Skeletal muscle tissue (tissue), 4 donors: ENCODE results near the gene INTS12. TPM values are rescaled to one million over a fixed set of nuclear protein-coding genes. Genes with fewer than 3 reads are reported as not detected.
"Not testable (repeated sequence)": the region's sequence is repeated elsewhere in the genome, so short reads cannot be mapped to it uniquely, and the experiment has no call there.

Experiments used
- H3K27ac ChIP-seq: one replicate; pipeline ENCODE4 v1.7.0; 2013; ENCODE audit warnings: mild to moderate bottlenecking, low read depth, low read length, inconsistent platforms
- H3K27me3 ChIP-seq, 3 donors: one replicate each; pipeline ENCODE4 v1.7.0; 2013; ENCODE audit warnings: low read length in 3 of 3; ENCODE audit not compliant: control insufficient read depth in 3 of 3, insufficient read depth in 3 of 3
- H3K36me3 ChIP-seq, 3 donors: one replicate each; pipeline ENCODE4 v1.7.0; 2013; ENCODE audit warnings: low read length in 3 of 3; ENCODE audit not compliant: control insufficient read depth in 3 of 3, insufficient read depth in 3 of 3
- H3K4me1 ChIP-seq, 3 donors: one replicate each; pipeline ENCODE4 v1.7.0; 2013; ENCODE audit warnings: low read length in 3 of 3, mild to moderate bottlenecking in 3 of 3; ENCODE audit not compliant: control insufficient read depth in 3 of 3, insufficient read depth in 3 of 3
- H3K4me3 ChIP-seq, 3 donors: one replicate each; pipeline ENCODE4 v1.7.0; 2013; ENCODE audit warnings: low read length in 3 of 3
- H3K9ac ChIP-seq, 3 donors: one replicate each; pipeline ENCODE4 v1.7.0; 2013; ENCODE audit warnings: low read length in 3 of 3, mild to moderate bottlenecking in 3 of 3, moderate library complexity in 2 of 3, low read depth in 1 of 3
- H3K9me3 ChIP-seq, 3 donors: one replicate each; pipeline ENCODE4 v1.7.0; 2013; ENCODE audit warnings: low read length in 3 of 3; ENCODE audit not compliant: control insufficient read depth in 3 of 3
- total RNA-seq: library from RNA; depleted of rRNA; stranded (reverse); fragments of >200 nt; gene quantifications from one replicate; pipeline ENCODE4 v1.2.3, GENCODE V29; 2014
- donor health status: Osteomylitis.

INTS12 gene
- total RNA-seq, 1 donor from 2014 or later: 19.3 TPM

DNA sequence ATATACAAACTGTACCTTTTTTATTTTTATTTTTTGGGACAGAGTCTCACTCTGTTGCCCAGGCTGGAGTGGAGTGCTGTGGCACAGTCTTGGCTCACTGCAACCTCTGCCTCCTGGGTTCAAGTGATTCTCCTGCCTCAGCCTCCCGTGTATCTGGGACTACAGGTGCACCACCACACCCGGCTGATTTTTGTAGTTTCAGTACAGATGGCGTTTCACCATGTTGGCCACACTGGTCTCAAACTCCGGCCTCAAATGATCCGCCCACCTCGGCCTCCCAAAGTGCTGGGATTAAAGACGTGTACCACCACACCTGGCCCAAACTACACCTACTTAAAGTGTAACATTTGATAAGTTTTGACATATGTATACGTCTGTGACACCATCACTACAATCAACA, 12.7 kb downstream of the INTS12 start:
- H3K27ac ChIP-seq, H3K4me3 ChIP-seq, H3K27me3 ChIP-seq, H3K9ac ChIP-seq, H3K4me1 ChIP-seq, H3K9me3 ChIP-seq: not testable (repeated sequence)
- H3K36me3 ChIP-seq: peaks cover 0 to 54% (median 34%) of the 10 kb centered on the region in 3 donors

DNA sequence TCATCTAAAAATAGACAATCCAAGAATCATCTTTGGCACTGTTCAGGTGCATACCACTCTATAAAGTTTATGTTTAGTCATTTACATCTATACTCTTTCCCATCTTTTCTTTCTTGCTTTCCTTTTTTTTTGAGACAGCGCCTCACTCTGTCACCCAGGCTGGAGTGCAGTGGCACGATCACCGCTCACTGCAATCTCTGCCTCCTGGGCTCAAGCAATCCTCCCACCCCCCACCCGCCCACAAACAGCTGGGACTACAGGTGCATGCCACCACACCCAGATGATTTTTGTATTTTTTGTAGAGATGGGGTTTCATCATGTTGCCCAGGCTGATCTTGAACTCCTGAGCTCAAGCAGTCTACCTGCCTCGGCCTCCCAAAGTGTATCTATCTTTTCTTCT, 13.7 kb downstream of the INTS12 start:
- not testable (repeated sequence) for H3K4me3 ChIP-seq, H3K9me3 ChIP-seq, H3K27ac ChIP-seq, H3K27me3 ChIP-seq, H3K9ac ChIP-seq, H3K4me1 ChIP-seq
- H3K36me3 ChIP-seq: peaks cover 0 to 54% (median 34%) of the 10 kb centered on the region in 3 donors

DNA sequence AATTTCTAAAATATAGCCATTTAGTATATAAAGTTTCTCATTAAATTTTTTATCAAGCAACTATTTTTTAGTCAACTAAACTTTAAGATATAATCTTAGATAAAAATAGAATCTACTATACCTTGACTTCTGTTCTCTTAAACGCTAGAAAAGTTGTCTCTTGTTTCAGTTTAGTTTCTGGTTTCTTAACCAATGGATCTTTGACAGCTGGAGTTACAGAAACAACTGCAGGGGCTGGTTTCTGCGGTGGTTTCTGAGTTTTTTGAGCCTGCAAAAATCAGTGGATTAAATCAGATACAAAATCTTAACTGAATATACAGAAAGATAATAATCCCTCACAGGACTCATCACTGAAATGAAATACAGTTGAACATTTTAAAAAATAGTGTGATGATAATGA, 21.9 kb downstream of the INTS12 start:
- Histone ChIP-seq H3K36me3 (peaks cover 13 to 34% (median 29%) of the 10 kb centered on the region in 3 donors), H3K27me3 (no peaks in the 10 kb centered on the region)

DNA sequence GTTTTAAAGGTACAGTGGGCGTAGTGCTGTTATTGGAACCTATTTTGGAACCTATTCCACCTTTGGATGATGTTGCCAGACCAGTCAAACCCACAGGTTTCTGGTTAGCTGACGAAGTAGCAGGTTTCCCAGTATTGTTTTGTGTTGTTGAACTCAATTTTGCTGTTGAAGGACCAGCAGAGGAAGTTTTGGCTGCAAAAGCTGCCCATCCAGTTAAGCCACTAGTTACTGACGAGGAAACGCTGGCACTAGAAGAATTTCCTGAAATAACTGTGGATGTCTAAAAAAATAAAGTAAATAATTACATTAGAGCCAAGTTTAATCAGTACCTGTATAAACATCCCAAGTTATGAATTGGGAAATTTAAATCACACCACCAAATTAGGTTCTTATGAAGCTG, 25.5 kb downstream of the INTS12 start:
- Histone ChIP-seq H3K4me1 (peaks cover 0 to 6% (median 0%) of the 10 kb centered on the region in 3 donors), H3K4me3 (no peak overlapping the region), H3K27me3 (no peaks in the 10 kb centered on the region), H3K36me3 (peaks cover 9 to 21% (median 17%) of the 10 kb centered on the region in 3 donors), H3K9ac (no peak overlapping the region), H3K27ac (no peak overlapping the region), H3K9me3 (no peaks in the 10 kb centered on the region)

More for the DNA sequence above, 21.9 kb downstream of the INTS12 start:
- Histone ChIP-seq H3K9ac (no peak overlapping the region), H3K27ac (no peak overlapping the region), H3K4me1 (no peaks in the 10 kb centered on the region), H3K9me3 (no peaks in the 10 kb centered on the region), H3K4me3 (no peak overlapping the region)

DNA sequence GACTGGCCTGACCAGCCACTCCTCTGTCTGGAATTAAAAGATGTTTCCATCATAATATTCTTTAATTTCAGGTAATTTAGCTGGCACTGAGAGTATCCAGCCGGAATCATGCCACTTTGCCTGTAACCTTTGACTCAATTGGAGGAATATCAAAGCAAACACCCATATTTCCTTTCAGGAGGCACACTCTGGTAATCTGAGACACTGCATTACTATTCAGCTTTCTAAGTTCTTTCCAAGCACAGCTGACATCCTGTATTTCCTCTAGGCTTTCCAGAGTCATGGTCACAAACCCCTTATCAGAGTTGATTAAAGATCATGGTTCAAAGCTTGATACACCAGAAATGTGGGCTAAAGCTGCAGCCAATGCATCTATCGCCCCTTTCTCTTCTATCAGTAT, 29.3 kb downstream of the INTS12 start:
- Histone ChIP-seq H3K4me1 (peaks cover 0 to 6% (median 0%) of the 10 kb centered on the region in 3 donors), H3K27me3 (no peaks in the 10 kb centered on the region), H3K27ac (no peak overlapping the region), H3K4me3 (no peak overlapping the region), H3K36me3 (peaks cover 5 to 12% (median 9%) of the 10 kb centered on the region in 3 donors), H3K9ac (no peak overlapping the region), H3K9me3 (no peaks in the 10 kb centered on the region)

DNA sequence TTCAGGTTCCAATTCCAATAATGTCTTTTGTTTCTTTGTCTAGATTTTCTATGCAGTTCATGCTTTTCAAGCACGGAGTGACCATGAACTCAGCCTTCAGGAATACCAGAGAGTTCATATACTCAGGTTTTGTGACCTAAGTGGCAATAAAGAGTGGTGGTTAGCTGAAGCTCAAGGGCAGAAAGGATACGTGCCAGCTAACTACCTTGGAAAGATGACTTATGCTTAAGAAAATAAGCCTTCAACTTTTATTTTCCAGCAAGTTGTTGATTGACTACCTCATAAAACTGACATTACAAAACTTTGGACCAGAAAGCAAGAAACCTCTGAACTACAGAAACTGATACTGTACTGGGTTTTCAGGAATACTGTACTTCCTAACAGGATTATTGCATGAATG, 30.8 kb downstream of the INTS12 start:
- H3K36me3 ChIP-seq: peaks cover 2 to 6% (median 5%) of the 10 kb centered on the region in 3 donors
- no peak overlapping the region for H3K4me3 ChIP-seq
- H3K27ac ChIP-seq: no peak overlapping the region
- H3K9ac ChIP-seq: no peak overlapping the region
- H3K4me1 ChIP-seq: peaks cover 0 to 6% (median 0%) of the 10 kb centered on the region in 3 donors
- H3K27me3 ChIP-seq: no peaks in the 10 kb centered on the region
- no peaks in the 10 kb centered on the region for H3K9me3 ChIP-seq

DNA sequence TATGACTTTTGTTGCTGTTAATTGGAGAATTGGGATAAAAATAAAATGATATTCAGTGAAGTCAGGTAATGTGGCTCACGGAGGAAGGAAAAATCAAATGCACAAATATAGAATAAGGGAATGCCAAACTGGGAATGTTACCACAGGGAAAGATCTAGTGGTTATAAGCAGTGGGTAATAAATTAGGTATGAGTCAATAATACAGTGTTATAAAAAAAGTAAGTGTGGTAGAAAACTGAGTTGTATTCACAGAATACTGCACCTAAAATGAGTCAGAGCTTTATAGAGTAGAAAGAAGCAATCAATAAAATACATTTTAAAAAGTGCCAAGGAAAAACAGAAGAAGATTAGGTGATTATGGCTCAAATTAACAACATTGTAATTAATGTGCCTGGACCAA, 34.5 kb downstream of the INTS12 start:
- H3K4me3 ChIP-seq: no peak overlapping the region
- no peak overlapping the region for H3K27ac ChIP-seq
- no peaks in the 10 kb centered on the region for H3K27me3 ChIP-seq
- H3K36me3 ChIP-seq: no peaks in the 10 kb centered on the region
- peaks cover 0 to 2% (median 0%) of the 10 kb centered on the region in 3 donors for H3K4me1 ChIP-seq
- no peaks in the 10 kb centered on the region for H3K9me3 ChIP-seq
- H3K9ac ChIP-seq: no peak overlapping the region

DNA sequence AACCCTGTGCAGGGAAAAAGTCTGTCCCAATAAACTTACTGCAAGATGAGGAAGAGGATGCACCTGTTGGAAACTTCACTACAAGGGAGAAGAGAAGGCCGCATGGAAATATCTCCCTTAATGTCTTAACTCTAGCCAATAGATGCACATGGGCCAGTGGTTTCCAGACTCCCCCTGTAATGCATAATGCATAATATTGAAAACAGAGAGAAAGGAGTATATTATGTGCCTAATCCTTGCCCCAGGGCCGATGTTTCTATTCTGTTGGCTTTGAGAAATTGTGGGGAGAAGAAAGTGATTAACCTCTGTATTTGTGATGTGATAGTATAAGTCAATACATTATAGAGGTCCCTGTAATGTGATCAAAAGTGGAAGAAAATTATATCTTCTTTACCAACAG, 37.2 kb downstream of the INTS12 start:
- H3K4me1 ChIP-seq: no peaks in the 10 kb centered on the region
- no peaks in the 10 kb centered on the region for H3K27me3 ChIP-seq
- no peak overlapping the region for H3K9ac ChIP-seq
- no peaks in the 10 kb centered on the region for H3K36me3 ChIP-seq
- no peak overlapping the region for H3K4me3 ChIP-seq
- no peak overlapping the region for H3K27ac ChIP-seq
- H3K9me3 ChIP-seq: no peaks in the 10 kb centered on the region

DNA sequence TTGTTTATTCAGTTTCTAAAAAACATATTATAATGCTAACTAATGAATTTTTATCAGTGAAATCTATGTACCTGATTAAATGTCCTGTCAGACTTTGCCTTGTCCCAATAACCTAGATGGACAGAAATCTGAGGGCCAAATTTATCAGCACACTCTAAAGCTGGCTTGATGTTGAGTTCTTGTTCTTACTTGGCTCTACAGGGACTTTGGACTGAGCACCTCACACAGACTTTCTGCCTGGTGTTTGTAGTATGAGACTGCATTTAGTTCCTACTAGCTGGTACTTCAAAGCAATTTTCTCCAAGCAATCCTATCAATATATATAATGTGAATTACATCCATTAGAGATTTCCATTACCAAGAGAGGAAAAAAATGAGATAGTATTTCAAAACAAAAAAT, 37.8 kb downstream of the INTS12 start:
- Histone ChIP-seq H3K4me3 (no peak overlapping the region), H3K9me3 (no peaks in the 10 kb centered on the region), H3K27me3 (no peaks in the 10 kb centered on the region), H3K4me1 (no peaks in the 10 kb centered on the region), H3K27ac (no peak overlapping the region), H3K9ac (no peak overlapping the region), H3K36me3 (no peaks in the 10 kb centered on the region)

DNA sequence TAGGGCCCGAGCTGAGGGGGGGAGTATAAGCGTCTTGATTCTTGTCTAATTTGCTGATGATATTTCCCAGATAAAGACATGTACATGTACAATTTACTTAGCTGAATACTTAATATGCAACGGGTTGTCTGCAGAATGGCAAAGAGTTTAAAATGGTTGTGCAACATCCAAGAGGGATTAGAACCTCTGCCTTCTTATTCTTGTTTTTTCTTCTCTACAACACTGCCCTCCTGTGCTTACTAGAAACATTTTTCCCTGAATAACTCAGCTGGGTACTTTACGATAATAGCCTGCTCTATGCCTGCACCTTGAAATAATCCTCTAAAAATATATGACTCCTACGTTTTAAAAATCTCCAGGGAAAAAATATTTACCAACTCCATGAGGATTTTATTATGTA, 41.8 kb downstream of the INTS12 start:
- no peak overlapping the region for H3K27ac ChIP-seq
- H3K4me3 ChIP-seq: no peak overlapping the region
- no peaks in the 10 kb centered on the region for H3K27me3 ChIP-seq
- H3K9ac ChIP-seq: no peak overlapping the region
- H3K36me3 ChIP-seq: no peaks in the 10 kb centered on the region
- no peaks in the 10 kb centered on the region for H3K4me1 ChIP-seq
- H3K9me3 ChIP-seq: no peaks in the 10 kb centered on the region
